Activated CD8-positive, alpha-beta memory T cell treated with anti-CD3 and anti-CD28 coated beads for 4 hours (primary cell): Measurements from ENCODE around the gene HYOU1.
"Not testable (repeated sequence)": the region's sequence is repeated elsewhere in the genome, so short reads cannot be mapped to it uniquely, and the experiment has no call there.

ENCODE experiments used
- DNase-seq, 2 donors: peaks; one replicate each; pipeline ENCODE4 v3.0.0-alpha.2; 2020; ENCODE audit warnings: low read depth in 2 of 2

Gene HYOU1, protein sequence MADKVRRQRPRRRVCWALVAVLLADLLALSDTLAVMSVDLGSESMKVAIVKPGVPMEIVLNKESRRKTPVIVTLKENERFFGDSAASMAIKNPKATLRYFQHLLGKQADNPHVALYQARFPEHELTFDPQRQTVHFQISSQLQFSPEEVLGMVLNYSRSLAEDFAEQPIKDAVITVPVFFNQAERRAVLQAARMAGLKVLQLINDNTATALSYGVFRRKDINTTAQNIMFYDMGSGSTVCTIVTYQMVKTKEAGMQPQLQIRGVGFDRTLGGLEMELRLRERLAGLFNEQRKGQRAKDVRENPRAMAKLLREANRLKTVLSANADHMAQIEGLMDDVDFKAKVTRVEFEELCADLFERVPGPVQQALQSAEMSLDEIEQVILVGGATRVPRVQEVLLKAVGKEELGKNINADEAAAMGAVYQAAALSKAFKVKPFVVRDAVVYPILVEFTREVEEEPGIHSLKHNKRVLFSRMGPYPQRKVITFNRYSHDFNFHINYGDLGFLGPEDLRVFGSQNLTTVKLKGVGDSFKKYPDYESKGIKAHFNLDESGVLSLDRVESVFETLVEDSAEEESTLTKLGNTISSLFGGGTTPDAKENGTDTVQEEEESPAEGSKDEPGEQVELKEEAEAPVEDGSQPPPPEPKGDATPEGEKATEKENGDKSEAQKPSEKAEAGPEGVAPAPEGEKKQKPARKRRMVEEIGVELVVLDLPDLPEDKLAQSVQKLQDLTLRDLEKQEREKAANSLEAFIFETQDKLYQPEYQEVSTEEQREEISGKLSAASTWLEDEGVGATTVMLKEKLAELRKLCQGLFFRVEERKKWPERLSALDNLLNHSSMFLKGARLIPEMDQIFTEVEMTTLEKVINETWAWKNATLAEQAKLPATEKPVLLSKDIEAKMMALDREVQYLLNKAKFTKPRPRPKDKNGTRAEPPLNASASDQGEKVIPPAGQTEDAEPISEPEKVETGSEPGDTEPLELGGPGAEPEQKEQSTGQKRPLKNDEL

DNA sequence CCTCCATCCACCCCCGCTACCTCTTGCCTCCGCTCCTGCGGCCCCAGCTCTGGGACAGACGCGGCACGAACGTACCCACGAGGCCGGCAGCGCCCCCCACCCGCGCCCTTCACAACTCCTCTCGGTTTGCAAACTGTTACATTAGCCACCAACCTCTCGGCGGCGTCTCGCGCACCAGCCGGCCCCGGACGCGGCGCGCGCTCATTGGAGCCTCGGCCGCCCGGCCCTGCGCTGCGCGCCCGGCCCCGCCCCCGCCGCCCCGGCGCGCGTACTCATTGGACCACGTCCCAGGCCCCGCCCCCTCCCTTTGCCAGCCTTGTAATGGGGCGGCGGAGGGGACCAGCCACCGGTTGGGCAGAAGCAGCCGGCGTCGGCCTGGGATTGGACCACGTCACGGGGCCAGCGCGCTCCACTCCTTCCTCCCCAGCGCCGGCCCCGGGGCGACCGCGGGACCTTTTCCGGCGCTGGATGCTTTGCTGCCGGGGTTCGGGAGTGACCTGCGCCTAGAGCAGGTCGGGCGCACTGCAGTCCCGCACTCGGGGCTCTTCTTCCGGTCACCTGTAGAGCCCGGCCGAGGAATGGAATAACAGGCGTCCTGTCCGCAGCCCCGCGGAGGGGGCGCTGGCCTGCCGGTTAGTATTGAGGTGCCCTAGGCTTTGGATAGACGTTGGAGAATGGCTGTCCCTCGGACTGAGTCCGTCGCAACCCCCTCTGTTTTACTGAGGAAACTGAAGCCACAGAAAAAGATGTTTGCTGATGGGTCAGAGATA, at the start of gene HYOU1:
Gene HYOU1 (minus strand): TSS at position 206 of the 770 bp plus-strand sequence. CDS start 1,045 bp downstream, outside the sequence.
- DNase-seq = peak; percentile 95 to 98

DNA sequence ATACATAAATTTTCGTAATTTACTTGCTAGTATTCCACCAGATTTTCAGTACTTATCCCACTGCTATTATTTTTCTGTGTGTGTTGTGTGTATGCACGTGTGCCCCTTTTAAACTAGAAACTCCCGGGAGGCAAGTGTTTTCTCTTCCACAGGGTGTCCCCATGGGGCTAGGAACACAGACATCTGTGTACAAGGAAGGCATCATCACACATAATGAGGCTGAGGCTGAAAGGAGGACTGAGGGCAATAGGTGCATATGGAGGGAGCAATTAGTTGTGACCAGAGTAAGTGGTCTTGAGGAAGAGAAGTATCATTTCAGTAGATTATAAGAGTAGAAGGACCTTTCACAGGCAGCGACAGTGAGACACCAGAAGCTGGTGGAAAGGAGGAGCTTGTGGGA, 46.8 kb upstream of the HYOU1 start:
- DNase-seq = no peak

DNA sequence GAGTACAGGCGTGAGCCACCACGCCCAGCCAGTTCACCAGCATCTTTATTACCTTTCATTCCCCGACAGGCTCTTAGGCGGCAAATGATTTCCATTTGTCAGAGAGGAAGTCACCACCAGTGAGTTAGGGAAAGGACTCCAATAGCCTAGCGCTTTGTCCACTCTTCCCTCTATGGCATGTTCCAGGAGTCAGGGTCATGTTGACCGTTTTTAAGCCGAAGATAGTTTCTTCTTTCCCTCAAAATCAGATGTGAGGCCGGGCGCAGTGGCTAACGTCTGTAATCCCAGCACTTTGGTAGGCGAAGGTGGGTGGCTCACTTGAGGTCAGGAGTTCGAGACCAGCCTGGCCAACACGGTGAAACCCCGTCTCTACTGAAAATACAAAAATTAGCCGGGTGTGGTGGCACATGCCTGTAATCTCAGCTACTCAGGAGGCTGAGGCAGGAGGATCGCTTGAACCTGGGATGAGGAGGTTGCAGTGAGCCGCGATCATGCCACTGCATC, 46.2 kb upstream of the HYOU1 start:
- not testable (repeated sequence) for DNase-seq

DNA sequence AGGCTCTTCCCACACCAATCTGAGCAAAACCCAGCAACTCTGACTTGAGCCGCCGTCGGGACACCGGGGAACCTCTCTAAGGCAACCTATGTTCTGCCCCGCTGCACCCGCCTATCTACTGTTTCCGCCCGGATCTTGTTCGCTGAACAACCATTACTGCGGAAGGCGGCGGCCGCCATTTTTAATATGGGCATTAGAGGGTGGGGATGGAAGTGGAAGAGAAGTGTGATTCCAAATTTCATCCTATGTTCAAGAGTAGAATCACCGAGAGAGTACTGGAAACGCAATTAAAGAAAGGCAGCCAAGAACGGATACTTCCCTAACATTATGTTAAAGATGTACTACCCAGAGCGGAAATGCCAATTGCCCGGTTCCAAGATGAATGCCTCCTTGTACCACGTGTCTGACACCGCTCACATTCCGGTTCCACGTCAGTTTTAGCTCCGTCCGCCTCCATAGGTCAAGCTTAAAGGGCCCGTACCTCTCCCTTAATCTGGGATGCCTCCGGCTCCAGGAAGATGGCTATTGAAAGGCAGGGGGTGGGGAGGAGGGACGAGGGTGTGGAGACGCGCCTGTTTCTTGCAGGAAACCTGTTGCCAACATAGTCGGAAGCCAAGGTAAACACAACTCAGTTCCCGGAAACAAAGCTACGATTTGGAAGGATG, 44.9 kb upstream of the HYOU1 start, which contains the start of gene DPAGT1:
Gene DPAGT1 (minus strand): TSS at position 95 of the 665 bp plus-strand sequence. CDS start 198 bp downstream, outside the sequence.
- DNase-seq = peak; percentile 70 to 76

DNA sequence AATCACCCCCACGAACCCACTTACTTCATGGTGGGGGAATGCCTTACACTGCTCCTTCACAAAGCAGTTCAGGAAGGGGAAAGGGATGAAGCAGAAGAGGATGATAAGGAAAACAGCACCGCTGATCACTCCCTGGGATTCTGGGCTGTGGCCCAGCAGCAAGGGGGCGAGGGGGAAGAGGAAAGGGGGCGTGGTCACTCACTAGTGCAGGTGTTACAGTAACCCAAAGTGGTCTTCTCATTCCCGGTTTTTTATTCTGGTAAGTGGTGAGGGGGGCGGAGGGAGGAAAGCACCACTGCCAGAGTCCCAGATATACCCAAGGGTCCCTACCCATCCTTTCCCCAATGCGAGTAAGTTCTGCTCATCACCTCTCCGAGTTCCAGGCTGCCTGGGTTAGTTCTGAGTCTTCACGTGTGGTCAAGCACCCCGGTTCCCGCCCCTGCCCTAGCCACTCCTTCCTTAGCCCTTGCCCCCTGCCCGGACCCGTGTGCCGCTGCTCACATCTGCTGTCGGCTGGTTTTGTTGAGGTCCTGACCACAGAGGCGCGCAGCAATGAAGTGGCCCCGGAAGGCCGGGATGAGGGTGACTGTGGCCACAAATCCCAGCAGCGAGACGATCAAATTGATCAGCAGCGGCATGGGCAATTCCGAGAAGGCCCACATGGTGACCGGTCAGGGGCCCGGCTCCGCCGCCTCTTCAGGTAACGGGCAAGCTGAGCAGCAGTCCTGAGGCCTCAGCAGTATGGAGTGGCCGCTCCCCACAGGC, 44.2 kb upstream of the HYOU1 start:
- DNase-seq = no peak

DNA sequence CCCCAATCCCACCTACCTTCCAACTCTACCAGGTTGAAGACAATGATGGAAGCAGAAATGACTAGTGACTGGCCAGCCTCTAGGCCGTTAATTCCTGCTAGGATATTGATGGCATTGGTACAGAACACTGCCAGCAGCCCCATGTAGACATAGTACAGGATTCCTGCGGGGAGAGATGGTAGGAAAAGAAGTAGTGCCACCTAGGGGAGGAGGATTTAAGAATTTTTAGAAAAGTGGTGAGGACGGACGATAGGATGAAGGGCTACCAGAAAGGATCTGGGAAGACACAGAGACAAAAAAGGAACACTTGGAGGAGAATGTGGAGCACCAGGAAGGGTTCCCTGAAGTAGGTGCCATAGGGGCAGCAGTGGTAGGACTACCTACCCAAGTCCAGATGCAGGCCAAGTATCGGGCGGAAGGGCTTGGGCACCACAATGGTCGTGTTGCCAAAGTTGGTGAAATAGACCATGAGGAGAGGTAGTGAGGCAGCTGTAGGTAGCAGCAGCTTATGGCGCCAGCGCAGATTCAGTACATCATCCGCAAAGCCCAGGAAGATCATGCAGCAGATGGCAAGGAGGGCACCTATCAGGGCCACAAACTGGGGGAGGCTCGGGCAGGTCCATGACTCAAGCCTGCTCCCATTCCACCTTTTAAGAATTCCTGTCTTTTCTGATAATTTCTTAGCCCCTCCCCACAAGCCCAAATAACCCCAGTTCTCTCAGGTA, 43.4 kb upstream of the HYOU1 start:
- no peak for DNase-seq

DNA sequence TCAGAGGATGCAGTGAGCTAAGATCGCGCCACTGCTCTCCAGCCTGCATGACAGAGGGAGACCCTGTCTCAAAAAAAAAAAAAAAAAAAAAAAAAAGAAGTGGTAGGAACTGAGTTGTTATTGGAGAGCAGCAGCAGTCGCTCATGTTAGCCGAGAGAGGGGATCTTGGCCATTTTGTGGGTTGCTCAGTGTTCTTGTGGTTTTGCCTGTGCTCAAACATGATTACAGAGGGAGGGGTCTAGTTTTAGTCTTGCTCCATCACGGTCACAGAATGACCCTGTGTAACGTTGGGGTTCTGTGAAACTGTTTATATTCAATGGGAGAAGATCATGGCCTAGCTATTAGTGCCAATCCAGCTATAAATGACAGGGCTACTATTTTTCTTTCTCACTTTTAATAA, 42.7 kb upstream of the HYOU1 start:
- no peak for DNase-seq

DNA sequence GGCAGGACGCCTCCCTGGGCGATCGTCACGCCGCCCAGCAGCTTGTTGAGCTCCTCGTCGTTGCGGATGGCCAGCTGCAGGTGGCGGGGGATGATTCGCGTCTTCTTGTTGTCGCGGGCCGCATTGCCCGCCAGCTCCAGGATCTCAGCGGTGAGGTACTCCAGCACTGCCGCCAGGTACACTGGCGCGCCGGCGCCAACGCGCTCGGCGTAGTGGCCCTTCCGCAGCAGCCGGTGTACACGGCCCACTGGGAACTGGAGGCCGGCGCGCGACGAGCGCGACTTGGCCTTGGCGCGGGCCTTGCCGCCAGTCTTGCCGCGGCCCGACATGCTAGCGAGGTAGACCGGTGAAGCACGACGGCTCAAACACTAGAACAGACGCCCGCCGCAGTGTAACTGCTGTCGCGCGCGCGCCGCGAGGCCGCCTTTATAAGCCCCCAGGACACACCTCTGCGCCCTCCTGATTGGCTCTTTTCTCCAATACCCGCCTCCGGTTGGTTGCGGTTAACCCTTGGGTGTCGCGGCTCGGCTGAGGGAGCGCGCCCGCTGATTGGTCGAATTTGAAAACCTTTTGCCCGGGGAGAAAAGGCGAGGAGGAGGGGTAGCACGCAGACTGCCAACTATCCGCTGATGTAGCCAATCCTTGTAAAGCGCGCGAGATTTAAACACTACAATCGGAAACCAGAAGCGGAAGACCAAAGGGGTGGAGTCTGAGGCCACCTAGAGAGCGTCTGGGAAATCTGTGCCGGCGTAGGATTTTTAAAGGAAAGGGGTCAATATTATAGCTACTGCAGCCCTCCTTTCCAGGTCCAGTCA, 38.3 kb upstream of the HYOU1 start:
- DNase-seq = peak; percentile 98 to 100

DNA sequence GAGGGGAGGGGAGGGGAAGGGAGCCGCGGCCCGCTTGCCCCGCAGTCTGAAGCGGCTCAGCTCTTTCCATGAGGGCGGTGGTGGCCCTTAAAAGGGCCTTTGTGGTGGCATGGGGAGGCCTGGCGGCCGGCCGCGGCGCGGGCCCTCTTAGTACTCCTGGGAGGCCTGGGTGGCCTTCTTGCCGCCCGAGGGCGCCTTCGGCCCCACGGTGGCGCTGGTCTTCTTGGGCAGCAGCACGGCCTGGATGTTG, 37.7 kb upstream of the HYOU1 start:
- no peak for DNase-seq

DNA sequence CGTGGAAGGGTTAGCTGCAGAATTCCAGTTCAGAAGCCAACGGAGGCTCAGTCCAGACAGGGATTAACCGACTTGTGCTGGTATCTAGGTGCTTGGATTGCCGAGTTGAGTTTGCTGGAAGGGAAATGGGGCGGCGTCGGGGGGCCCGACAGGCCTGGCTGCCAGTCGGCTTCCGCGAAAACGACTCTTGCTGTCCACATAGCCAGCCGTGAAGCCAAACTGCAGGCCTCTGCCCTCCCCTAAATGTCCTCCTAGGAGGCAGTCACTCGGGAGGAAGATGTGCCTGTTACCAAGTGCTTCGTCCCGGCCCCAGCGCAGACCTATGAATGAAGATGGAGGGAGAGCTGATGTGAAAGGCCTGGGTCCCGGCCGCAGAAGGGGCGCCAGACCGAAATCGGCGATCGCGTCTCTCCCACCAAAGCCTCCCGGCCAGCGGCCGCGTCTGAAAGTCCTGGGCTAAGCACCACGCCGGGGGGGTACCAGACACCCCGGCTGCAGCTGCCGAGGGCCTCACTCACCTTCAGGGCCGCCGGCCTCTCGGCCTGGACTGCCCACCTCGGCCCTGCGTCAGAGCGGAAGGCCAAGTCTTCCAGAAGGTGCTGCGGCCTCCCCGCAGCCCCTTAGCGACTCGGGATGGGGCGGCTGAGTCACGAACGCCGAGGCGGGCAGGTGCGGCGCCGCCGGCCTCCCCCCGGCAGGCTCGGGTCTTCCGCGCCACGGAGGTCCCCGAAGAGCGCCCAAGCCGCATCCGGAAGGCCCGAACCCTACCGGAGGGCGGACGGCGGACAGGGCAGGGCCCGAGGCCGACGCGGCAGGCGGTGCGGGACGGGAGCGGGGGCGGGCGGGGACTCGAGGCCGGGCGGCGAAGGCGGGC, 37.2 kb upstream of the HYOU1 start:
- DNase-seq = peak; percentile 36

DNA sequence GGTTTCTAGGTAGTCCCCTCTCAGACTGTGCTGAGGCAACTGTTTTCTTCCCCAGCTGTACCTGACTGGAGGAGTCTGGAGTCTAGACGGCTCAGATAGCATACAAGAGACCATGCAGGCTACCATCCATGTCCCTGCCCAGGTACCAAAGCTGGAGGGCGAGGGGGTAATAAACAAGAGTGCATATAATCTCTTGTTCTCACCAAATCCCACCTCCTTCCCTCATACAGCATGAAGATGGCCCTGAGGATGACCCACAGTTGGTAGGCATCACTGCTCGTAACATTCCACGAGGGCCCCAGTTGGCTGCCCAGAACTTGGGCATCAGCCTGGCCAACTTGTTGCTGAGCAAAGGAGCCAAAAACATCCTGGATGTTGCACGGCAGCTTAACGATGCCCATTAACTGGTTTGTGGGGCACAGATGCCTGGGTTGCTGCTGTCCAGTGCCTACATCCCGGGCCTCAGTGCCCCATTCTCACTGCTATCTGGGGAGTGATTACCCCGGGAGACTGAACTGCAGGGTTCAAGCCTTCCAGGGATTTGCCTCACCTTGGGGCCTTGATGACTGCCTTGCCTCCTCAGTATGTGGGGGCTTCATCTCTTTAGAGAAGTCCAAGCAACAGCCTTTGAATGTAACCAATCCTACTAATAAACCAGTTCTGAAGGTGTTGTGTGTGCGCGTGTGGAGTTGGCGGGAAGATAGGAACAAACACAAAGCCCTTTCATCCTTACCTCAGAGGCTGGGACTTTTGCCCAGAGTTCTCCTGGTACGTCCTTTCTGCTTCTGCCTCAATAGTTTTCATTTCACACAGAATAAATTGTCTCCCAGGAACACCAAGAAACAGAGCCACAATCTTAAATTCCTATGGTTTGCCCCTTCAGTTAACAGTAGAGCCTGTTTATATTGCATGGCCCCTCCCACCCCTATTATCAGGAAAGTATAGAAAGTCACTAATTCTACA, 36.2 kb upstream of the HYOU1 start:
- no peak for DNase-seq

DNA sequence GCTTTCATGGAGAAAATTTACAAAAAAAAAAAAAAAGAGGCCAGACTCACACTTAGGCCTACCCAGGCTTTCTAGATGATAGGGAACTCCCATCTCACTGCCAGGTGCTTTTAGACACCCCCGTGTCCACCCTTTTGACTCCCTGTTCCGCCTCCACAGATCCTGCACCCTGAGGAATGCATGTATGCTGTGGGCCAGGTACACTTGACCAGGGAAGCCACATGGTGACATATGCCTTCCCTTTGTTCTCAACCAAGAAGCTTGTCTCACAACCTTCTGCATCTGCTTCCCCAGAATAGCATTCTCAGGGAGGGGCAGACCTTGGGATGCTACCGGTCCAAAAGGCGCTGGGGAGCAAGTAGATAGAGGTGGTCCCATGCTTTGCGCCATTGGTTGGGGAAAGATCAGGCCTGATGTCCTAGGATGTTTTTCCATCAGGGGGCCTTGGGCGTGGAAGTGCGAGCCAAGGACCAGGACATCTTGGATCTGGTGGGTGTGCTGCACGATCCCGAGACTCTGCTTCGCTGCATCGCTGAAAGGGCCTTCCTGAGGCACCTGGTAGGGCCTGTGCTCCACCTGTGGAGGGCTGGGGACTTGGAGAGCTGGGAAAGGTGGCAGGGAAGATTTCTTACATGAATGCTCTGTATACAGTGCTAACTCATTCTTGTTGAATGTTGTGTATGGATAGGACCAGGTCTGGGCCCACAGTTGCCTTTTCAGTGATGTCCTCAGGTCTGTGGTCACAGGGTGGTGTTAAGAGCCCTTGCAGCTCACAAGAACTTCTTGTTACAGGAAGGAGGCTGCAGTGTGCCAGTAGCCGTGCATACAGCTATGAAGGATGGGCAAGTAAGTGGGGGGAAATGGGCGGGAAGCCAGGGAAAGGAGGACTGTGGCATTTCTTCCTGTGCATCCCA, 35.2 kb upstream of the HYOU1 start:
- DNase-seq = no peak

DNA sequence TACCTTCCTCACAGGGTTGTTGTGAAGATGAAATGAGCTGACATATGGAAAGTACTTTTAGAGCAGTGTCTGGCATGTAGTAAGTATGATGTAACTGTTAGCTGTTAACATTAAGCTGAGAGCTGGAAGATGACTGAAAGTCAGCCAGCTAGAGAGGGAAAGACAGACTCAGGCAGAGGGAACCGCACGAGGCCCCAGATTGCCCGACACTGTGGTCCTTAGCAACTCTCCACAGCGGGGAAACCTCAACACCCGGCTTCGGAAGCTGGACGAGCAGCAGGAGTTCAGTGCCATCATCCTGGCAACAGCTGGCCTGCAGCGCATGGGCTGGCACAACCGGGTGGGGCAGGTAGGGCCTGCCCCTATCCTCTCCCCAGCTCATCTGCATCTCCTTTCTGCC, 34.2 kb upstream of the HYOU1 start:
- DNase-seq = no peak

DNA sequence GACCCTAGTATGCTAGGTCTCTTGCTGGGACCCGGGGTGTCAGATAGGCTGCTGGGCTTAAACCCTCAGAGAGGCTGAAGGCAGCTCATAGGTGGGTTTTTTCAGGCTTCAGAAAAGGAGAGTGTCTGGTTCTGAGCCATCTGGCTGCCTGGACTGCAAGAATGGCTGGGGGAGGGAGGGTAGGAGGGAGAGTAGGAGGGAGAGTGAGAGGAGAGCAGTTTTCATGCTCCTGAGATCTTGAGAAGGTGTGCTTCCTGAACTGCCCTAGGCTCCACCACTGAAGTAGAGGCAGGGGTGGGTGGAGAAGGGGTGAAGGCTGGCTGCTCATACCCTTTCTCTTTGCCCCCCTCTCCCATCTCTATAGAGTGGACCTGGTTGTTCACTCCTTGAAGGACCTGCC, 32.3 kb upstream of the HYOU1 start:
- DNase-seq = no peak

DNA sequence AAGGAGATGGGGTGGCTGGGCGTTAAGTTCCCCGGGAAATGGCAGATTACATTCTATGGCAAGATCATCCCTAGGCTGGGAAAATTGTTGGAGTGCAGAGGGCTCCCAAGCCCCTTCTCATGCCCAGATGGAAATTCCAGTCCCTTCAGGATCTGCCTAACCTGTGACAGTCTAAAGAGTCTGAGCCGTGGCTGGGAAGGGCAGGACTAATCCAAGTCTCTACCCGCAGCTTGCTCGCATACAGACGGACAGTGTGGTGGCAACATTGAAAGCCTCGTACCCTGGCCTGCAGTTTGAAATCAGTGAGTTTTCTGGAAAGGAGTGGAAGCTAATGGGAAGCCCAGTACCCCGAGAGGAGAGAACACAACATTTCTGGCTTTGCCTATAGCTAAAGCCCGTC, 31.4 kb upstream of the HYOU1 start:
- no peak for DNase-seq
